ENCODE measurements around the gene PTPN7.

GRCh38 chr1:202200669-202201068 lies 40.3 kb upstream of the PTPN7 start:
- TF ChIP-seq CTCF (IDR thresholded peaks at IDR 0.05): no peak
- no peak for TF ChIP-seq POLR2A (IDR thresholded peaks at IDR 0.05)

All from Peyer's patch (tissue), 4 donors.